IMR-90 (cell line): ENCODE data around the gene NTMT2. TPM values are rescaled to one million over a fixed set of nuclear protein-coding genes. Genes with fewer than 3 reads are reported as not detected.

Source experiments
- ATAC-seq: fragments of 200-7000 bp; cut with Tn5 transposase; 2 replicates; pipeline ENCODE4 v1.9.1; 2020; ENCODE audit warnings: low read depth, mild to moderate bottlenecking, moderate library complexity
- BruUV-seq: library from RNA; stranded (reverse); fragments of 400-500 nt; replicated peaks from 2 replicates; lab custom pipeline; 2021; lab: Mats Ljungman, UMichigan
- CTCF ChIA-PET: fragments of 300-600 bp; formaldehyde crosslinking; extraction: SDS; loops from one replicate; lab custom pipeline; 2021; ENCODE audit warnings: antibody characterized with exemption; lab: Yijun Ruan, JAX
- POLR2A ChIA-PET: fragments of 300-600 bp; sonication (Branson Sonifier 250); formaldehyde crosslinking; loops from one replicate; lab custom pipeline; 2022; ENCODE audit warnings: antibody characterized with exemption; ENCODE audit not compliant: unreplicated experiment; lab: Charles Lee
- DNase-seq: peaks from one replicate; pipeline ENCODE4 v3.0.0; 2013
- H2AFZ ChIP-seq: replicated peaks from 2 replicates; pipeline ENCODE3; 2013; ENCODE audit warnings: low read length, mild to moderate bottlenecking; ENCODE audit not compliant: poor library complexity
- H2AK5ac ChIP-seq: 2 replicates; pipeline ENCODE4 v1.6.1; 2013; ENCODE audit warnings: low read depth, low read length, inconsistent platforms
- H2AK9ac ChIP-seq: replicated peaks from 2 replicates; pipeline ENCODE3; 2013; ENCODE audit warnings: mild to moderate bottlenecking, low read depth, low read length, moderate library complexity; ENCODE audit not compliant: poor library complexity
- H2BK120ac ChIP-seq: 2 replicates; pipeline ENCODE4 v1.6.1; 2013; ENCODE audit warnings: low read depth, low read length, inconsistent platforms
- H2BK15ac ChIP-seq: 3 replicates; pipeline ENCODE4 v1.6.1; 2013; ENCODE audit warnings: low read depth, low read length, inconsistent platforms
- H2BK20ac ChIP-seq: 2 replicates; pipeline ENCODE4 v1.6.1; 2013; ENCODE audit warnings: low read depth, mild to moderate bottlenecking, inconsistent platforms, low read length, moderate library complexity
- H2BK5ac ChIP-seq: 2 replicates; pipeline ENCODE4 v1.6.1; 2013; ENCODE audit warnings: mild to moderate bottlenecking, low read depth, low read length, inconsistent platforms; ENCODE audit not compliant: poor library complexity, severe bottlenecking
- H3K14ac ChIP-seq: replicated peaks from 2 replicates; pipeline ENCODE4 v1.6.1; 2013; ENCODE audit warnings: low read depth, low read length, inconsistent platforms
- H3K18ac ChIP-seq: 2 replicates; pipeline ENCODE4 v1.6.1; 2013; ENCODE audit warnings: low read depth, low read length, control low read depth
- H3K23ac ChIP-seq: 2 replicates; pipeline ENCODE4 v1.6.1; 2013; ENCODE audit warnings: low read depth, low read length, inconsistent platforms
- H3K27ac ChIP-seq: 2 replicates; pipeline ENCODE4 v1.5.1; 2013; ENCODE audit warnings: mild to moderate bottlenecking, control low read depth, low read length; ENCODE audit not compliant: insufficient read depth
- H3K27me3 ChIP-seq: 2 replicates; pipeline ENCODE4 v1.6.1; 2013; ENCODE audit warnings: low read length; ENCODE audit not compliant: control insufficient read depth, insufficient read depth
- H3K36me3 ChIP-seq: 2 replicates; pipeline ENCODE4 v1.6.1; 2013; ENCODE audit warnings: low read length, mixed read lengths; ENCODE audit not compliant: control insufficient read depth, insufficient read depth
- H3K4ac ChIP-seq: 2 replicates; pipeline ENCODE4 v1.6.1; 2013; ENCODE audit warnings: low read depth, low read length, inconsistent platforms
- H3K4me1 ChIP-seq: 2 replicates; pipeline ENCODE4 v1.6.1; 2013; ENCODE audit warnings: low read length, mixed read lengths; ENCODE audit not compliant: control insufficient read depth, insufficient read depth
- H3K4me2 ChIP-seq: 2 replicates; pipeline ENCODE4 v1.6.1; 2013; ENCODE audit warnings: low read depth, mild to moderate bottlenecking, control low read depth, low read length, moderate library complexity
- H3K4me3 ChIP-seq: 2 replicates; pipeline ENCODE4 v1.5.1; 2013; ENCODE audit warnings: low read depth, mild to moderate bottlenecking, control low read depth, low read length, moderate library complexity; ENCODE audit not compliant: insufficient read depth
- H3K56ac ChIP-seq: 2 replicates; pipeline ENCODE4 v1.6.1; 2013; ENCODE audit warnings: low read length, inconsistent platforms; ENCODE audit not compliant: insufficient read depth; ENCODE audit errors: extremely low read depth
- H3K79me1 ChIP-seq, 2 experiments: 2 replicates each; pipeline ENCODE4 v1.6.1; 2013; ENCODE audit warnings: low read length in 2 of 2, inconsistent platforms in 1 of 2, low read depth in 1 of 2
- H3K9ac ChIP-seq: 2 replicates; pipeline ENCODE4 v1.6.1; 2013; ENCODE audit warnings: low read depth, low read length, control low read depth
- H3K9me1 ChIP-seq: 2 replicates; pipeline ENCODE4 v1.6.1; 2013; ENCODE audit warnings: low read length, inconsistent platforms; ENCODE audit not compliant: insufficient read depth
- H3K9me3 ChIP-seq: 2 replicates; pipeline ENCODE4 v1.6.1; 2013; ENCODE audit warnings: low read length; ENCODE audit not compliant: control insufficient read depth, insufficient read depth
- H4K20me1 ChIP-seq: 2 replicates; pipeline ENCODE4 v1.6.1; 2013; ENCODE audit warnings: low read length, inconsistent platforms; ENCODE audit not compliant: insufficient read depth
- H4K5ac ChIP-seq: 2 replicates; pipeline ENCODE4 v1.6.1; 2013; ENCODE audit warnings: mild to moderate bottlenecking, low read depth, low read length, control low read depth
- H4K8ac ChIP-seq, 2 experiments: 2 replicates each; pipeline ENCODE4 v1.6.1; 2013; ENCODE audit warnings: low read depth in 2 of 2, low read length in 2 of 2, control low read depth in 1 of 2, inconsistent platforms in 1 of 2
- H4K91ac ChIP-seq: 2 replicates; pipeline ENCODE4 v1.6.1; 2013; ENCODE audit warnings: low read depth, low read length, inconsistent platforms; ENCODE audit not compliant: insufficient read depth
- BHLHE40 ChIP-seq: fragments of 150-350 bp; IDR thresholded peaks from 2 replicates; pipeline ENCODE4 v1.6.1; 2016; ENCODE audit warnings: mild to moderate bottlenecking, low read depth, low read length
- CEBPB ChIP-seq: IDR thresholded peaks from 2 replicates; pipeline ENCODE4 v1.6.1; 2012; ENCODE audit warnings: low read depth, low read length, improper control_type of control experiment
- CHD1 ChIP-seq: IDR thresholded peaks from 2 replicates; pipeline ENCODE4 v1.6.1; 2012; ENCODE audit warnings: low read depth, low read length, improper control_type of control experiment
- MAFK ChIP-seq: IDR thresholded peaks from 2 replicates; pipeline ENCODE4 v1.6.1; 2012; ENCODE audit warnings: low read depth, low read length, improper control_type of control experiment
- MAZ ChIP-seq: IDR thresholded peaks from 2 replicates; pipeline ENCODE4 v1.6.1; 2012; ENCODE audit warnings: low read depth, mild to moderate bottlenecking, low read length, improper control_type of control experiment, moderate library complexity, borderline replicate concordance
- MXI1 ChIP-seq: IDR thresholded peaks from 2 replicates; pipeline ENCODE4 v1.6.1; 2012; ENCODE audit warnings: low read depth, mild to moderate bottlenecking, low read length, moderate library complexity, borderline replicate concordance
- NFE2L2 ChIP-seq: fragments of 150-350 bp; IDR thresholded peaks from 2 replicates; pipeline ENCODE4 v1.6.1; 2016; ENCODE audit warnings: low read depth, mild to moderate bottlenecking, low read length
- POLR2A ChIP-seq: IDR thresholded peaks from 2 replicates; pipeline ENCODE4 v1.6.1; 2012; ENCODE audit warnings: mild to moderate bottlenecking, low read depth, low read length
- RAD21 ChIP-seq: IDR thresholded peaks from 2 replicates; pipeline ENCODE4 v1.6.1; 2012; ENCODE audit warnings: low read length, improper control_type of control experiment
- RFX5 ChIP-seq: IDR thresholded peaks from 2 replicates; pipeline ENCODE4 v1.8.0; 2012; ENCODE audit warnings: low read depth, mild to moderate bottlenecking, low read length, moderate library complexity
- WGBS, 2 experiments: methylation state at CpG; one replicate each; pipeline versions ENCODE4 v1.1.5 to v1.1.7; 2013; ENCODE audit warnings: missing lambda C conversion rate in 2 of 2; ENCODE audit not compliant: insufficient read length in 1 of 2; ENCODE audit errors: extremely low coverage in 2 of 2; 5-methylcytosine and 5-hydroxymethylcytosine counted together
- dilution Hi-C: fragments of 300-500 bp; cut with HindIII; formaldehyde crosslinking; loops from one replicate; pipeline ENCODE4 v1.14.3; 2018; ENCODE audit warnings: low sequenced_read_pairs; ENCODE audit not compliant: unreplicated experiment
- in situ Hi-C: fragments of 300-500 bp; cut with MboI; formaldehyde crosslinking; loops from 3 replicates; pipeline ENCODE4 v1.14.3; 2019; ENCODE audit warnings: low sequenced_read_pairs, inconsistent platforms, mixed read lengths
- intact Hi-C: fragments of 100-400 bp; cut with micrococcal nuclease; formaldehyde crosslinking; loops from 2 replicates; pipeline ENCODE4 v1.10.0; 2022
- polyA plus RNA-seq, 3 experiments: library from polyadenylated mRNA; depleted of rRNA; stranded (reverse); fragments of >200 nt; gene quantifications; 2 replicates each; pipeline ENCODE4 v1.2.3, GENCODE V29; 2012; ENCODE audit warnings: low replicate concordance in 1 of 3
- total RNA-seq: library from RNA; depleted of rRNA; stranded (reverse); fragments of >200 nt; gene quantifications from 2 replicates; pipeline ENCODE4 v1.2.3, GENCODE V29; 2012
- TF ChIP-seq, protein P1 (sequence below): fragments of 150-350 bp; IDR thresholded peaks from 2 replicates; pipeline ENCODE4 v1.6.1; 2017; ENCODE audit warnings: mild to moderate bottlenecking, antibody characterized with exemption, low read length, low read depth
- TF ChIP-seq, protein P2 (sequence below): conservative IDR thresholded peaks from 2 replicates; pipeline ENCODE4 v1.5.1; 2012; ENCODE audit warnings: mild to moderate bottlenecking, low read depth, low read length, improper control_type of control experiment
- TF ChIP-seq, protein P3 (sequence below): fragments of 150-350 bp; IDR thresholded peaks from 2 replicates; pipeline ENCODE4 v1.6.1; 2016; ENCODE audit warnings: low read depth, mild to moderate bottlenecking, low read length, moderate library complexity, borderline replicate concordance

NTMT2 gene
- total and polyA plus RNA-seq, 2 of the 4 experiments (the other 2 are of a cell fraction) = not detected

DNA sequence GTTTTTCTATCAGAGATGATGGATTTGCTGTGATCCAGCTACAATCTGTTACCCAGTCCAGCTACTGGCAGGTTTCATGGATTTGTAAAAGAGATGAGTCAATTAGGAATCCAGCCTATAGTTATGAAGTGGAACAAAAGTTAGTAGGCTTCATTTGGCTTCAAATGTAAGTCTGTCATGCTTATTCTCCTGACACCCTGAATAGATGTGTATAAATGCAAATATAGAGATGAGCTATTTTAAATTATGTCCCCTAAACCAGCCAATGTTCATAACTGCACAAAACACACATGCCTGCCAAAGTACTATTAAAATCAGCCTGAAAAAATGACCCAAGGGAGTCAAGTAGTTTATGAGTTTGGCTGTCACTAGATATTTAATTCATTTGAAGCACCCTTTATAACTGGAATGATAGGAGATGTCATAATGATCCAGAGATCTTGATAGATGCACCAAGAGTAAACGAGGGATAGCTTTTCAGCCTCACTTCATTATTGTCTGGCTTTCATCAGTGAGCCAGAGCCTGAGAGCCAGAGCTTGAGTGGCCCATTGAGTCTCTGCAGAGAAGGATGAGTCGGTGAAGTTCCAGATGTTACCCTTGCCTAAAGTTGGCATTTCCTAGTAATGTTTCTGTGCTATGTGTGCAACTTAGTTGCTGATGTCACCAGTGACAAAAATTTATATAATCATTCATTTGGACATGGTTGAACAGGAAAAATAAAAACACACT lies 11.8 kb upstream of the NTMT2 start:
- Histone ChIP-seq H3K36me3 (no peaks in the 10 kb centered on the region), H2AK9ac (no peak overlapping the region), H2BK15ac (no peak overlapping the region), H3K9me1 (no peaks in the 10 kb centered on the region), H3K9ac (no peak overlapping the region), H4K8ac (no peak overlapping the region), H2BK120ac (no peak overlapping the region), H3K23ac (no peak overlapping the region), H3K4me3 (no peak overlapping the region), H3K27ac (no peak overlapping the region), H3K4ac (no peak overlapping the region), H4K91ac (no peak overlapping the region), H4K20me1 (no peaks in the 10 kb centered on the region), H3K4me2 (no peak overlapping the region), H2BK20ac (no peak overlapping the region), H2AK5ac (no peak overlapping the region), H2BK5ac (no peak overlapping the region), H3K9me3 (no peaks in the 10 kb centered on the region), H3K56ac (no peak overlapping the region), H3K18ac (no peak overlapping the region), H3K4me1 (no peaks in the 10 kb centered on the region), H4K5ac (no peak overlapping the region), H3K79me1 (no peaks in the 10 kb centered on the region), H3K27me3 (no peaks in the 10 kb centered on the region; the same call in 1 of the 2 replicates), H3K14ac (no peak overlapping the region), H2AFZ (no peak overlapping the region)
- ATAC-seq (no peak), DNase-seq (no peak)
- POLR2A ChIA-PET = no interaction called here
- CTCF ChIA-PET = no interaction called here
- in situ Hi-C loops (no loop called here), intact Hi-C loops (no loop called here), dilution Hi-C loops (no loop called here)
- WGBS, 2 experiments = no CpG with 5 or more reads among the region's 2 CpGs
- BruUV-seq = no TSS peak
- TF ChIP-seq NFE2L2 (no peak), RAD21 (no peak), CHD1 (no peak), CEBPB (no peak), POLR2A (no peak), MXI1 (no peak), RFX5 (no peak), MAFK (no peak), MAZ (no peak), BHLHE40 (no peak)
- TF ChIP-seq, protein P1, sequence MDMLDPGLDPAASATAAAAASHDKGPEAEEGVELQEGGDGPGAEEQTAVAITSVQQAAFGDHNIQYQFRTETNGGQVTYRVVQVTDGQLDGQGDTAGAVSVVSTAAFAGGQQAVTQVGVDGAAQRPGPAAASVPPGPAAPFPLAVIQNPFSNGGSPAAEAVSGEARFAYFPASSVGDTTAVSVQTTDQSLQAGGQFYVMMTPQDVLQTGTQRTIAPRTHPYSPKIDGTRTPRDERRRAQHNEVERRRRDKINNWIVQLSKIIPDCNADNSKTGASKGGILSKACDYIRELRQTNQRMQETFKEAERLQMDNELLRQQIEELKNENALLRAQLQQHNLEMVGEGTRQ = no peak
- TF ChIP-seq, protein P2, sequence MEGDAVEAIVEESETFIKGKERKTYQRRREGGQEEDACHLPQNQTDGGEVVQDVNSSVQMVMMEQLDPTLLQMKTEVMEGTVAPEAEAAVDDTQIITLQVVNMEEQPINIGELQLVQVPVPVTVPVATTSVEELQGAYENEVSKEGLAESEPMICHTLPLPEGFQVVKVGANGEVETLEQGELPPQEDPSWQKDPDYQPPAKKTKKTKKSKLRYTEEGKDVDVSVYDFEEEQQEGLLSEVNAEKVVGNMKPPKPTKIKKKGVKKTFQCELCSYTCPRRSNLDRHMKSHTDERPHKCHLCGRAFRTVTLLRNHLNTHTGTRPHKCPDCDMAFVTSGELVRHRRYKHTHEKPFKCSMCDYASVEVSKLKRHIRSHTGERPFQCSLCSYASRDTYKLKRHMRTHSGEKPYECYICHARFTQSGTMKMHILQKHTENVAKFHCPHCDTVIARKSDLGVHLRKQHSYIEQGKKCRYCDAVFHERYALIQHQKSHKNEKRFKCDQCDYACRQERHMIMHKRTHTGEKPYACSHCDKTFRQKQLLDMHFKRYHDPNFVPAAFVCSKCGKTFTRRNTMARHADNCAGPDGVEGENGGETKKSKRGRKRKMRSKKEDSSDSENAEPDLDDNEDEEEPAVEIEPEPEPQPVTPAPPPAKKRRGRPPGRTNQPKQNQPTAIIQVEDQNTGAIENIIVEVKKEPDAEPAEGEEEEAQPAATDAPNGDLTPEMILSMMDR = no peak
- TF ChIP-seq, protein P3, sequence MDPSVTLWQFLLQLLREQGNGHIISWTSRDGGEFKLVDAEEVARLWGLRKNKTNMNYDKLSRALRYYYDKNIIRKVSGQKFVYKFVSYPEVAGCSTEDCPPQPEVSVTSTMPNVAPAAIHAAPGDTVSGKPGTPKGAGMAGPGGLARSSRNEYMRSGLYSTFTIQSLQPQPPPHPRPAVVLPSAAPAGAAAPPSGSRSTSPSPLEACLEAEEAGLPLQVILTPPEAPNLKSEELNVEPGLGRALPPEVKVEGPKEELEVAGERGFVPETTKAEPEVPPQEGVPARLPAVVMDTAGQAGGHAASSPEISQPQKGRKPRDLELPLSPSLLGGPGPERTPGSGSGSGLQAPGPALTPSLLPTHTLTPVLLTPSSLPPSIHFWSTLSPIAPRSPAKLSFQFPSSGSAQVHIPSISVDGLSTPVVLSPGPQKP = no peak
